DMS114 treated with DMSO at 0.1 percent for 48 hours (cell line): ENCODE results near the gene CCNJ.

Source experiments
- DNase-seq: peaks from one replicate; lab custom pipeline; 2025; ENCODE audit not compliant: unreplicated experiment; lab: John Stamatoyannopoulos, UW

The CCNJ gene

GRCh38 chr10:96056787-96057186, 13.4 kb downstream of the CCNJ start:
- DNase-seq, result no peak

GRCh38 chr10:96061232-96061631, 17.8 kb downstream of the CCNJ start:
- no peak for DNase-seq

- DNase-seq, result no peak
These were observed 29.3 kb downstream of the CCNJ start for GRCh38 chr10:96072674-96073073.

GRCh38 chr10:96073722-96074121, 30.3 kb downstream of the CCNJ start:
- no peak for DNase-seq

- no peak for DNase-seq
These were observed 31.4 kb downstream of the CCNJ start for GRCh38 chr10:96074776-96075175.

GRCh38 chr10:96075977-96076376, 32.6 kb downstream of the CCNJ start:
- DNase-seq, result no peak

- no peak for DNase-seq
These were observed 33.8 kb downstream of the CCNJ start for GRCh38 chr10:96077156-96077555.

GRCh38 chr10:96082153-96082552, 38.8 kb downstream of the CCNJ start:
- DNase-seq, result no peak

GRCh38 chr10:96082748-96083147, 39.4 kb downstream of the CCNJ start:
- DNase-seq, result no peak

- DNase-seq, result no peak
These were observed 45.7 kb downstream of the CCNJ start for GRCh38 chr10:96089116-96089515.

- peak; percentile 92 for DNase-seq
These were observed 46.5 kb downstream of the CCNJ start for GRCh38 chr10:96089670-96090462.

- DNase-seq, result no peak
These were observed 47.0 kb downstream of the CCNJ start for GRCh38 chr10:96090463-96090800.

- no peak for DNase-seq
These were observed 49.8 kb downstream of the CCNJ start for GRCh38 chr10:96092999-96093767.

GRCh38 chr10:96093948-96094347, 50.6 kb downstream of the CCNJ start:
- no peak for DNase-seq

- no peak for DNase-seq
These were observed 53.6 kb downstream of the CCNJ start for GRCh38 chr10:96096958-96097357.

- DNase-seq, result no peak
These were observed 54.5 kb downstream of the CCNJ start for GRCh38 chr10:96097865-96098264.

GRCh38 chr10:96107623-96108038, 64.2 kb downstream of the CCNJ start:
- DNase-seq, result no peak
